HepG2 (cell line): ENCODE data around the gene DLEC1. TPM values are rescaled to one million over a fixed set of nuclear protein-coding genes. Genes with fewer than 3 reads are reported as not detected.
A peak's percentile ranks its signal among the peaks of the same experiment; 100 is the strongest.

Experiments
- ADNP ChIP-seq: sonication (generic); formaldehyde crosslinking; IDR thresholded peaks from 2 replicates; pipeline ENCODE4 v1.4.0; 2020; ENCODE audit warnings: missing genetic modification reagents
- FLYWCH1 ChIP-seq: sonication (generic); formaldehyde crosslinking; IDR thresholded peaks from 2 replicates; pipeline ENCODE4 v1.8.1; 2023; ENCODE audit warnings: mild to moderate bottlenecking, missing genetic modification reagents
- KDM1A ChIP-seq: IDR thresholded peaks from 2 replicates; pipeline ENCODE4 v1.6.1; 2016; ENCODE audit warnings: missing compliant biosample characterization
- TBX3 ChIP-seq: fragments of 450-650 bp; IDR thresholded peaks from 2 replicates; pipeline ENCODE4 v1.6.1; 2017; ENCODE audit warnings: antibody characterized with exemption, mild to moderate bottlenecking, inconsistent platforms, borderline replicate concordance
- ZFX ChIP-seq: sonication (generic); formaldehyde crosslinking; IDR thresholded peaks from 2 replicates; pipeline ENCODE4 v1.4.0; 2020; ENCODE audit warnings: mild to moderate bottlenecking, low read depth, missing genetic modification reagents, moderate library complexity
- ZHX2 ChIP-seq, 2 experiments: sonication (generic) in 1 of 2; formaldehyde crosslinking in 1 of 2; IDR thresholded peaks; 2 replicates each; pipeline versions ENCODE4 v1.6.1 to v1.9.0; 2014 to 2022; ENCODE audit warnings: antibody characterized with exemption in 1 of 2, borderline replicate concordance in 1 of 2, inconsistent platforms in 1 of 2, low read depth in 1 of 2, missing genetic modification reagents in 1 of 2
- polyA plus RNA-seq, 8 experiments: library from polyadenylated mRNA; depleted of rRNA in 3 of 8; stranded (reverse) in 7 of 8; unstranded in 1 of 8; fragments of >200 nt; fragmentation: Illumina TruSeq in 4 of 8; extraction: Trizol in 4 of 8; gene quantifications; 2 replicates each; pipeline versions ENCODE4 v1.2.1 to v1.2.3, GENCODE V29; 2011 to 2016; ENCODE audit warnings: low read depth in 4 of 8, missing spikeins in 1 of 8, mixed read lengths in 1 of 8; ENCODE audit not compliant: insufficient read depth in 1 of 8
- total RNA-seq, 5 experiments: library from RNA; depleted of rRNA; stranded (reverse); fragments of >200 nt; fragmentation: Illumina TruSeq; extraction: Trizol; gene quantifications; 2 replicates each; pipeline ENCODE4 v1.2.3, GENCODE V29; 2016; ENCODE audit warnings: low read depth in 1 of 5
- TF ChIP-seq, protein P1 (sequence below): sonication (generic); formaldehyde crosslinking; IDR thresholded peaks from 2 replicates; pipeline ENCODE4 v1.9.0; 2021; ENCODE audit warnings: missing genetic modification reagents, borderline replicate concordance

The DLEC1 gene
- total and polyA plus RNA-seq, 2 of the 13 experiments (the other 11 are each of a cell fraction or from before 2014, with no cell fraction given) = 0.09 TPM; not detected in 1

DNA sequence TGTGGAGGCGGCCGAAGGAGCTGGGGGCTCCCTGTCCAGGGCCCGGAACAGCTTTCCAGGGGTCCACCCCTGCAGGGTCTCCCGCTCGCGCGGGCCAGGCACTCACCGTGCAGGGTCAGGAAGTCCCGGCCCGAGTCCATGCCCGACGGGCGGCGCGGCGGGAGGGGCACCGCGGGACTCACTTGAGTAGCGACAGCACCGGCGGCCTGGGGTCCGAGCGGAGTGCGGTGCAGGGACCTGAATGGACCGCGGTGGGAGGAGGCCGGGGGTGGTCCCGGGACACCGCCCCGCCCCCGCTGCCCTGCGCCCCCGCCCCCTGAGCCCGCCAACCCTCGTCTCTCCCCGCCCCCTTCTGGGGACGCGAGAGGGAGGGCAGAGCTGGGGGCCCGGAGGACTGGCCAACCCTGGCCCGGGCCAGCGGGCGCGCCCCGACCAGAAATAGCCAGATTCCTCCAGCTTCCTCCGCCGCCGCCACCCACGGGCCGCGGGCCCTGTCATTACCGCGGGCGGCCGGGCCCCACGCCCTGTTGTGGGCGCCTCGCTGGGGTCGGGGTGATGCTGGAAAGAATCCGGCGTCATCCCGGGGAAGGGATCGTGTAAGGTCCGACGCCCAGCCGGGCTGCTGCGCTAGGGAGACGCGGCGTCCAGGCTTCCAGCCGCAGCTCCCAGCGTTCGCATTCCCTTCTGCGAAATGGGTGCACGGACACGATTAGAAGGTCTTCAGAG lies 9.4 kb upstream of the DLEC1 start, which contains the start of gene PLCD1 (continued):
- TF ChIP-seq ZHX2 (IDR thresholded peaks at IDR 0.05; ENCODE audit: low read depth) (no peak), ZHX2 (CRISPR knock-in tag; IDR thresholded peaks at IDR 0.05; ENCODE audit: borderline replicate concordance) (no peak), KDM1A (peak; percentile 91), ZFX (CRISPR knock-in tag) (peak; percentile 40), TBX3 (no peak), ADNP (0 out of 2 replicates have a peak, but pooled peaks have one; percentile 15), FLYWCH1 (CRISPR knock-in tag) (no peak)
- TF ChIP-seq, protein P1, sequence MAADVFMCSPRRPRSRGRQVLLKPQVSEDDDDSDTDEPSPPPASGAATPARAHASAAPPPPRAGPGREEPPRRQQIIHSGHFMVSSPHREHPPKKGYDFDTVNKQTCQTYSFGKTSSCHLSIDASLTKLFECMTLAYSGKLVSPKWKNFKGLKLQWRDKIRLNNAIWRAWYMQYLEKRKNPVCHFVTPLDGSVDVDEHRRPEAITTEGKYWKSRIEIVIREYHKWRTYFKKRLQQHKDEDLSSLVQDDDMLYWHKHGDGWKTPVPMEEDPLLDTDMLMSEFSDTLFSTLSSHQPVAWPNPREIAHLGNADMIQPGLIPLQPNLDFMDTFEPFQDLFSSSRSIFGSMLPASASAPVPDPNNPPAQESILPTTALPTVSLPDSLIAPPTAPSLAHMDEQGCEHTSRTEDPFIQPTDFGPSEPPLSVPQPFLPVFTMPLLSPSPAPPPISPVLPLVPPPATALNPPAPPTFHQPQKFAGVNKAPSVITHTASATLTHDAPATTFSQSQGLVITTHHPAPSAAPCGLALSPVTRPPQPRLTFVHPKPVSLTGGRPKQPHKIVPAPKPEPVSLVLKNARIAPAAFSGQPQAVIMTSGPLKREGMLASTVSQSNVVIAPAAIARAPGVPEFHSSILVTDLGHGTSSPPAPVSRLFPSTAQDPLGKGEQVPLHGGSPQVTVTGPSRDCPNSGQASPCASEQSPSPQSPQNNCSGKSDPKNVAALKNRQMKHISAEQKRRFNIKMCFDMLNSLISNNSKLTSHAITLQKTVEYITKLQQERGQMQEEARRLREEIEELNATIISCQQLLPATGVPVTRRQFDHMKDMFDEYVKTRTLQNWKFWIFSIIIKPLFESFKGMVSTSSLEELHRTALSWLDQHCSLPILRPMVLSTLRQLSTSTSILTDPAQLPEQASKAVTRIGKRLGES = no peak
